Limb (tissue), 2 donors: ENCODE measurements around the gene OTC.

Experiments
- DNase-seq, 2 donors: peaks; one replicate each; pipeline ENCODE4 v3.0.0-alpha.2; 2016; ENCODE audit errors: extremely low spot score in 2 of 2

The OTC gene

GRCh38 chrX:38468563-38469157 lies 116.3 kb downstream of the OTC start:
- no peak for DNase-seq
